ENCODE results near the gene PLEKHB1.

Gene PLEKHB1

GRCh38 chr11:73648121-73648520 is 1.7 kb downstream of the PLEKHB1 start:
- peaks cover 14% of the 10 kb centered on the region; the same call in 1 of the 2 replicates for H3K4me1 ChIP-seq (ENCODE audit: control insufficient read depth, insufficient read depth, low read length)
- no peaks in the 10 kb centered on the region for H3K27me3 ChIP-seq (ENCODE audit: control insufficient read depth, insufficient read depth, low read length)
- no peaks in the 10 kb centered on the region for H3K9me3 ChIP-seq (ENCODE audit: control insufficient read depth, insufficient read depth, low read length)
- H3K4me3 ChIP-seq (ENCODE audit: low read length) = no peak overlapping the region
- no CpG with 5 or more reads among the region's 9 CpGs for WGBS (ENCODE audit: insufficient coverage, insufficient read length)
- no peak for DNase-seq (ENCODE audit: low read depth, low spot score)
- no peaks in the 10 kb centered on the region for H3K36me3 ChIP-seq (ENCODE audit: control insufficient read depth, insufficient read depth, low read length)
- H3K27ac ChIP-seq (ENCODE audit: low read length) = no peak overlapping the region

GRCh38 chr11:73648571-73649046 is 2.2 kb downstream of the PLEKHB1 start:
- Histone ChIP-seq H3K4me1 (ENCODE audit: control insufficient read depth, insufficient read depth, low read length) (peaks cover 14% of the 10 kb centered on the region; the same call in 1 of the 2 replicates), H3K27me3 (ENCODE audit: control insufficient read depth, insufficient read depth, low read length) (no peaks in the 10 kb centered on the region), H3K4me3 (ENCODE audit: low read length) (no peak overlapping the region), H3K9me3 (ENCODE audit: control insufficient read depth, insufficient read depth, low read length) (no peaks in the 10 kb centered on the region), H3K36me3 (ENCODE audit: control insufficient read depth, insufficient read depth, low read length) (no peaks in the 10 kb centered on the region), H3K27ac (ENCODE audit: low read length) (no peak overlapping the region)
- DNase-seq (ENCODE audit: low read depth, low spot score) = no peak
- no CpG with 5 or more reads among the region's 8 CpGs for WGBS (ENCODE audit: insufficient coverage, insufficient read length)

- Histone ChIP-seq H3K27ac (ENCODE audit: low read length) (no peak overlapping the region), H3K4me1 (ENCODE audit: control insufficient read depth, insufficient read depth, low read length) (peaks cover 14% of the 10 kb centered on the region; the same call in 1 of the 2 replicates), H3K36me3 (ENCODE audit: control insufficient read depth, insufficient read depth, low read length) (no peaks in the 10 kb centered on the region), H3K9me3 (ENCODE audit: control insufficient read depth, insufficient read depth, low read length) (no peaks in the 10 kb centered on the region), H3K27me3 (ENCODE audit: control insufficient read depth, insufficient read depth, low read length) (no peaks in the 10 kb centered on the region), H3K4me3 (ENCODE audit: low read length) (no peak overlapping the region)
- no peak for DNase-seq (ENCODE audit: low read depth, low spot score)
- no CpG with 5 or more reads among the region's 9 CpGs for WGBS (ENCODE audit: insufficient coverage, insufficient read length)
These were observed 2.8 kb downstream of the PLEKHB1 start for GRCh38 chr11:73649206-73649605.

GRCh38 chr11:73650400-73650799 is 4.0 kb downstream of the PLEKHB1 start:
- no peak overlapping the region for H3K27ac ChIP-seq (ENCODE audit: low read length)
- no CpG with 5 or more reads among the region's 14 CpGs for WGBS (ENCODE audit: insufficient coverage, insufficient read length)

GRCh38 chr11:73651252-73651651 is 4.9 kb downstream of the PLEKHB1 start:
- Histone ChIP-seq H3K27ac (ENCODE audit: low read length) (no peak overlapping the region), H3K27me3 (ENCODE audit: control insufficient read depth, insufficient read depth, low read length) (no peaks in the 10 kb centered on the region), H3K4me3 (ENCODE audit: low read length) (no peak overlapping the region), H3K9me3 (ENCODE audit: control insufficient read depth, insufficient read depth, low read length) (no peaks in the 10 kb centered on the region), H3K4me1 (ENCODE audit: control insufficient read depth, insufficient read depth, low read length) (peaks cover 12% of the 10 kb centered on the region; the same call in 1 of the 2 replicates), H3K36me3 (ENCODE audit: control insufficient read depth, insufficient read depth, low read length) (no peaks in the 10 kb centered on the region)
- no peak for DNase-seq (ENCODE audit: low read depth, low spot score)
- WGBS (ENCODE audit: insufficient coverage, insufficient read length) = no CpG with 5 or more reads among the region's 5 CpGs

More at GRCh38 chr11:73650400-73650799, 4.0 kb downstream of the PLEKHB1 start:
- no peak overlapping the region for H3K4me3 ChIP-seq (ENCODE audit: low read length)
- DNase-seq (ENCODE audit: low read depth, low spot score) = no peak
- H3K9me3 ChIP-seq (ENCODE audit: control insufficient read depth, insufficient read depth, low read length) = no peaks in the 10 kb centered on the region
- no peaks in the 10 kb centered on the region for H3K27me3 ChIP-seq (ENCODE audit: control insufficient read depth, insufficient read depth, low read length)
- H3K36me3 ChIP-seq (ENCODE audit: control insufficient read depth, insufficient read depth, low read length) = no peaks in the 10 kb centered on the region
- peaks cover 14% of the 10 kb centered on the region; the same call in 1 of the 2 replicates for H3K4me1 ChIP-seq (ENCODE audit: control insufficient read depth, insufficient read depth, low read length)

GRCh38 chr11:73651661-73652045 is 5.3 kb downstream of the PLEKHB1 start:
- H3K9me3 ChIP-seq (ENCODE audit: control insufficient read depth, insufficient read depth, low read length) = no peaks in the 10 kb centered on the region
- H3K4me3 ChIP-seq (ENCODE audit: low read length) = no peak overlapping the region
- no peak overlapping the region for H3K27ac ChIP-seq (ENCODE audit: low read length)
- peaks cover 8% of the 10 kb centered on the region; the same call in 1 of the 2 replicates for H3K4me1 ChIP-seq (ENCODE audit: control insufficient read depth, insufficient read depth, low read length)
- no peaks in the 10 kb centered on the region for H3K27me3 ChIP-seq (ENCODE audit: control insufficient read depth, insufficient read depth, low read length)
- H3K36me3 ChIP-seq (ENCODE audit: control insufficient read depth, insufficient read depth, low read length) = no peaks in the 10 kb centered on the region
- no CpG with 5 or more reads among the region's 9 CpGs for WGBS (ENCODE audit: insufficient coverage, insufficient read length)
- DNase-seq (ENCODE audit: low read depth, low spot score) = no peak

- Histone ChIP-seq H3K36me3 (ENCODE audit: control insufficient read depth, insufficient read depth, low read length) (no peaks in the 10 kb centered on the region), H3K27me3 (ENCODE audit: control insufficient read depth, insufficient read depth, low read length) (no peaks in the 10 kb centered on the region), H3K4me3 (ENCODE audit: low read length) (no peak overlapping the region), H3K9me3 (ENCODE audit: control insufficient read depth, insufficient read depth, low read length) (no peaks in the 10 kb centered on the region), H3K4me1 (ENCODE audit: control insufficient read depth, insufficient read depth, low read length) (peaks cover 5% of the 10 kb centered on the region; the same call in 1 of the 2 replicates), H3K27ac (ENCODE audit: low read length) (no peak overlapping the region)
- WGBS (ENCODE audit: insufficient coverage, insufficient read length) = no CpG with 5 or more reads among the region's 8 CpGs
- DNase-seq (ENCODE audit: low read depth, low spot score) = no peak
These were observed 5.8 kb downstream of the PLEKHB1 start for GRCh38 chr11:73652046-73652730.

GRCh38 chr11:73652856-73653559 is 6.6 kb downstream of the PLEKHB1 start:
- WGBS (ENCODE audit: insufficient coverage, insufficient read length) = no CpG with 5 or more reads among the region's 6 CpGs
- Histone ChIP-seq H3K36me3 (ENCODE audit: control insufficient read depth, insufficient read depth, low read length) (no peaks in the 10 kb centered on the region), H3K27me3 (ENCODE audit: control insufficient read depth, insufficient read depth, low read length) (no peaks in the 10 kb centered on the region), H3K4me3 (ENCODE audit: low read length) (no peak overlapping the region), H3K27ac (ENCODE audit: low read length) (no peak overlapping the region), H3K9me3 (ENCODE audit: control insufficient read depth, insufficient read depth, low read length) (no peaks in the 10 kb centered on the region), H3K4me1 (ENCODE audit: control insufficient read depth, insufficient read depth, low read length) (peaks cover 2% of the 10 kb centered on the region; the same call in 1 of the 2 replicates)
- no peak for DNase-seq (ENCODE audit: low read depth, low spot score)

GRCh38 chr11:73653996-73654395 is 7.6 kb downstream of the PLEKHB1 start:
- no peak for DNase-seq (ENCODE audit: low read depth, low spot score)
- no peak overlapping the region for H3K27ac ChIP-seq (ENCODE audit: low read length)
- peaks cover 2% of the 10 kb centered on the region; the same call in 1 of the 2 replicates for H3K4me1 ChIP-seq (ENCODE audit: control insufficient read depth, insufficient read depth, low read length)
- no peaks in the 10 kb centered on the region for H3K9me3 ChIP-seq (ENCODE audit: control insufficient read depth, insufficient read depth, low read length)
- H3K36me3 ChIP-seq (ENCODE audit: control insufficient read depth, insufficient read depth, low read length) = no peaks in the 10 kb centered on the region
- H3K27me3 ChIP-seq (ENCODE audit: control insufficient read depth, insufficient read depth, low read length) = no peaks in the 10 kb centered on the region
- no CpG with 5 or more reads among the region's 5 CpGs for WGBS (ENCODE audit: insufficient coverage, insufficient read length)
- no peak overlapping the region for H3K4me3 ChIP-seq (ENCODE audit: low read length)

GRCh38 chr11:73654482-73655021 is 8.2 kb downstream of the PLEKHB1 start:
- Histone ChIP-seq H3K4me3 (ENCODE audit: low read length) (no peak overlapping the region), H3K36me3 (ENCODE audit: control insufficient read depth, insufficient read depth, low read length) (no peaks in the 10 kb centered on the region), H3K27me3 (ENCODE audit: control insufficient read depth, insufficient read depth, low read length) (no peaks in the 10 kb centered on the region; the same call in 1 of the 2 replicates), H3K9me3 (ENCODE audit: control insufficient read depth, insufficient read depth, low read length) (no peaks in the 10 kb centered on the region), H3K27ac (ENCODE audit: low read length) (no peak overlapping the region), H3K4me1 (ENCODE audit: control insufficient read depth, insufficient read depth, low read length) (peaks cover 2% of the 10 kb centered on the region; the same call in 1 of the 2 replicates)
- no peak for DNase-seq (ENCODE audit: low read depth, low spot score)
- no CpG with 5 or more reads among the region's 7 CpGs for WGBS (ENCODE audit: insufficient coverage, insufficient read length)
